IMR-90 (cell line): Measurements from ENCODE around the gene ACSM4. TPM values are rescaled to one million over a fixed set of nuclear protein-coding genes. Genes with fewer than 3 reads are reported as not detected.

Experiments
- ATAC-seq: fragments of 200-7000 bp; cut with Tn5 transposase; 2 replicates; pipeline ENCODE4 v1.9.1; 2020; ENCODE audit warnings: low read depth, mild to moderate bottlenecking, moderate library complexity
- BruUV-seq: library from RNA; stranded (reverse); fragments of 400-500 nt; replicated peaks from 2 replicates; lab custom pipeline; 2021; lab: Mats Ljungman, UMichigan
- CTCF ChIA-PET: fragments of 300-600 bp; formaldehyde crosslinking; extraction: SDS; loops from one replicate; lab custom pipeline; 2021; ENCODE audit warnings: antibody characterized with exemption; lab: Yijun Ruan, JAX
- POLR2A ChIA-PET: fragments of 300-600 bp; sonication (Branson Sonifier 250); formaldehyde crosslinking; loops from one replicate; lab custom pipeline; 2022; ENCODE audit warnings: antibody characterized with exemption; ENCODE audit not compliant: unreplicated experiment; lab: Charles Lee
- DNase-seq: peaks from one replicate; pipeline ENCODE4 v3.0.0; 2013
- H2AFZ ChIP-seq: replicated peaks from 2 replicates; pipeline ENCODE3; 2013; ENCODE audit warnings: low read length, mild to moderate bottlenecking; ENCODE audit not compliant: poor library complexity
- H2AK5ac ChIP-seq: 2 replicates; pipeline ENCODE4 v1.6.1; 2013; ENCODE audit warnings: low read depth, low read length, inconsistent platforms
- H2AK9ac ChIP-seq: replicated peaks from 2 replicates; pipeline ENCODE3; 2013; ENCODE audit warnings: mild to moderate bottlenecking, low read depth, low read length, moderate library complexity; ENCODE audit not compliant: poor library complexity
- H2BK120ac ChIP-seq: 2 replicates; pipeline ENCODE4 v1.6.1; 2013; ENCODE audit warnings: low read depth, low read length, inconsistent platforms
- H2BK15ac ChIP-seq: 3 replicates; pipeline ENCODE4 v1.6.1; 2013; ENCODE audit warnings: low read depth, low read length, inconsistent platforms
- H2BK20ac ChIP-seq: 2 replicates; pipeline ENCODE4 v1.6.1; 2013; ENCODE audit warnings: low read depth, mild to moderate bottlenecking, inconsistent platforms, low read length, moderate library complexity
- H2BK5ac ChIP-seq: 2 replicates; pipeline ENCODE4 v1.6.1; 2013; ENCODE audit warnings: mild to moderate bottlenecking, low read depth, low read length, inconsistent platforms; ENCODE audit not compliant: poor library complexity, severe bottlenecking
- H3K14ac ChIP-seq: replicated peaks from 2 replicates; pipeline ENCODE4 v1.6.1; 2013; ENCODE audit warnings: low read depth, low read length, inconsistent platforms
- H3K18ac ChIP-seq: 2 replicates; pipeline ENCODE4 v1.6.1; 2013; ENCODE audit warnings: low read depth, low read length, control low read depth
- H3K23ac ChIP-seq: 2 replicates; pipeline ENCODE4 v1.6.1; 2013; ENCODE audit warnings: low read depth, low read length, inconsistent platforms
- H3K27ac ChIP-seq: 2 replicates; pipeline ENCODE4 v1.5.1; 2013; ENCODE audit warnings: mild to moderate bottlenecking, control low read depth, low read length; ENCODE audit not compliant: insufficient read depth
- H3K27me3 ChIP-seq: 2 replicates; pipeline ENCODE4 v1.6.1; 2013; ENCODE audit warnings: low read length; ENCODE audit not compliant: control insufficient read depth, insufficient read depth
- H3K36me3 ChIP-seq: 2 replicates; pipeline ENCODE4 v1.6.1; 2013; ENCODE audit warnings: low read length, mixed read lengths; ENCODE audit not compliant: control insufficient read depth, insufficient read depth
- H3K4ac ChIP-seq: 2 replicates; pipeline ENCODE4 v1.6.1; 2013; ENCODE audit warnings: low read depth, low read length, inconsistent platforms
- H3K4me1 ChIP-seq: 2 replicates; pipeline ENCODE4 v1.6.1; 2013; ENCODE audit warnings: low read length, mixed read lengths; ENCODE audit not compliant: control insufficient read depth, insufficient read depth
- H3K4me2 ChIP-seq: 2 replicates; pipeline ENCODE4 v1.6.1; 2013; ENCODE audit warnings: low read depth, mild to moderate bottlenecking, control low read depth, low read length, moderate library complexity
- H3K4me3 ChIP-seq: 2 replicates; pipeline ENCODE4 v1.5.1; 2013; ENCODE audit warnings: low read depth, mild to moderate bottlenecking, control low read depth, low read length, moderate library complexity; ENCODE audit not compliant: insufficient read depth
- H3K56ac ChIP-seq: 2 replicates; pipeline ENCODE4 v1.6.1; 2013; ENCODE audit warnings: low read length, inconsistent platforms; ENCODE audit not compliant: insufficient read depth; ENCODE audit errors: extremely low read depth
- H3K79me1 ChIP-seq, 2 experiments: 2 replicates each; pipeline ENCODE4 v1.6.1; 2013; ENCODE audit warnings: low read length in 2 of 2, inconsistent platforms in 1 of 2, low read depth in 1 of 2
- H3K9ac ChIP-seq: 2 replicates; pipeline ENCODE4 v1.6.1; 2013; ENCODE audit warnings: low read depth, low read length, control low read depth
- H3K9me1 ChIP-seq: 2 replicates; pipeline ENCODE4 v1.6.1; 2013; ENCODE audit warnings: low read length, inconsistent platforms; ENCODE audit not compliant: insufficient read depth
- H3K9me3 ChIP-seq: 2 replicates; pipeline ENCODE4 v1.6.1; 2013; ENCODE audit warnings: low read length; ENCODE audit not compliant: control insufficient read depth, insufficient read depth
- H4K20me1 ChIP-seq: 2 replicates; pipeline ENCODE4 v1.6.1; 2013; ENCODE audit warnings: low read length, inconsistent platforms; ENCODE audit not compliant: insufficient read depth
- H4K5ac ChIP-seq: 2 replicates; pipeline ENCODE4 v1.6.1; 2013; ENCODE audit warnings: mild to moderate bottlenecking, low read depth, low read length, control low read depth
- H4K8ac ChIP-seq, 2 experiments: 2 replicates each; pipeline ENCODE4 v1.6.1; 2013; ENCODE audit warnings: low read depth in 2 of 2, low read length in 2 of 2, control low read depth in 1 of 2, inconsistent platforms in 1 of 2
- H4K91ac ChIP-seq: 2 replicates; pipeline ENCODE4 v1.6.1; 2013; ENCODE audit warnings: low read depth, low read length, inconsistent platforms; ENCODE audit not compliant: insufficient read depth
- BHLHE40 ChIP-seq: fragments of 150-350 bp; IDR thresholded peaks from 2 replicates; pipeline ENCODE4 v1.6.1; 2016; ENCODE audit warnings: mild to moderate bottlenecking, low read depth, low read length
- CEBPB ChIP-seq: IDR thresholded peaks from 2 replicates; pipeline ENCODE4 v1.6.1; 2012; ENCODE audit warnings: low read depth, low read length, improper control_type of control experiment
- CHD1 ChIP-seq: IDR thresholded peaks from 2 replicates; pipeline ENCODE4 v1.6.1; 2012; ENCODE audit warnings: low read depth, low read length, improper control_type of control experiment
- ELK1 ChIP-seq: fragments of 150-350 bp; IDR thresholded peaks from 2 replicates; pipeline ENCODE4 v1.6.1; 2016; ENCODE audit warnings: low read depth, mild to moderate bottlenecking, low read length, moderate library complexity, borderline replicate concordance
- FOS ChIP-seq: fragments of 150-350 bp; IDR thresholded peaks from 2 replicates; pipeline ENCODE4 v1.6.1; 2016; ENCODE audit warnings: low read depth, low read length
- MAFK ChIP-seq: IDR thresholded peaks from 2 replicates; pipeline ENCODE4 v1.6.1; 2012; ENCODE audit warnings: low read depth, low read length, improper control_type of control experiment
- MAZ ChIP-seq: IDR thresholded peaks from 2 replicates; pipeline ENCODE4 v1.6.1; 2012; ENCODE audit warnings: low read depth, mild to moderate bottlenecking, low read length, improper control_type of control experiment, moderate library complexity, borderline replicate concordance
- MXI1 ChIP-seq: IDR thresholded peaks from 2 replicates; pipeline ENCODE4 v1.6.1; 2012; ENCODE audit warnings: low read depth, mild to moderate bottlenecking, low read length, moderate library complexity, borderline replicate concordance
- NFE2L2 ChIP-seq: fragments of 150-350 bp; IDR thresholded peaks from 2 replicates; pipeline ENCODE4 v1.6.1; 2016; ENCODE audit warnings: low read depth, mild to moderate bottlenecking, low read length
- POLR2A ChIP-seq: IDR thresholded peaks from 2 replicates; pipeline ENCODE4 v1.6.1; 2012; ENCODE audit warnings: mild to moderate bottlenecking, low read depth, low read length
- RAD21 ChIP-seq: IDR thresholded peaks from 2 replicates; pipeline ENCODE4 v1.6.1; 2012; ENCODE audit warnings: low read length, improper control_type of control experiment
- RCOR1 ChIP-seq: IDR thresholded peaks from 2 replicates; pipeline ENCODE4 v1.6.1; 2012; ENCODE audit warnings: mild to moderate bottlenecking, low read length, improper control_type of control experiment; ENCODE audit not compliant: insufficient replicate concordance
- RFX5 ChIP-seq: IDR thresholded peaks from 2 replicates; pipeline ENCODE4 v1.8.0; 2012; ENCODE audit warnings: low read depth, mild to moderate bottlenecking, low read length, moderate library complexity
- WGBS, 2 experiments: methylation state at CpG; one replicate each; pipeline versions ENCODE4 v1.1.5 to v1.1.7; 2013; ENCODE audit warnings: missing lambda C conversion rate in 2 of 2; ENCODE audit not compliant: insufficient read length in 1 of 2; ENCODE audit errors: extremely low coverage in 2 of 2; 5-methylcytosine and 5-hydroxymethylcytosine counted together
- dilution Hi-C: fragments of 300-500 bp; cut with HindIII; formaldehyde crosslinking; loops from one replicate; pipeline ENCODE4 v1.14.3; 2018; ENCODE audit warnings: low sequenced_read_pairs; ENCODE audit not compliant: unreplicated experiment
- in situ Hi-C: fragments of 300-500 bp; cut with MboI; formaldehyde crosslinking; loops from 3 replicates; pipeline ENCODE4 v1.14.3; 2019; ENCODE audit warnings: low sequenced_read_pairs, inconsistent platforms, mixed read lengths
- intact Hi-C: fragments of 100-400 bp; cut with micrococcal nuclease; formaldehyde crosslinking; loops from 2 replicates; pipeline ENCODE4 v1.10.0; 2022
- polyA plus RNA-seq, 3 experiments: library from polyadenylated mRNA; depleted of rRNA; stranded (reverse); fragments of >200 nt; gene quantifications; 2 replicates each; pipeline ENCODE4 v1.2.3, GENCODE V29; 2012; ENCODE audit warnings: low replicate concordance in 1 of 3
- total RNA-seq: library from RNA; depleted of rRNA; stranded (reverse); fragments of >200 nt; gene quantifications from 2 replicates; pipeline ENCODE4 v1.2.3, GENCODE V29; 2012
- TF ChIP-seq, protein P1 (sequence below): conservative IDR thresholded peaks from 2 replicates; pipeline ENCODE4 v1.5.1; 2012; ENCODE audit warnings: mild to moderate bottlenecking, low read depth, low read length, improper control_type of control experiment

ACSM4 gene
- total and polyA plus RNA-seq, 2 of the 4 experiments (the other 2 are of a cell fraction) = not detected

GRCh38 chr12:7327918-7328317 is 24.0 kb downstream of the ACSM4 start:
- ChIA-PET POLR2A (no interaction called here), CTCF (no interaction called here)
- H3K79me1 ChIP-seq = no peaks in the 10 kb centered on the region
- no peak overlapping the region for H3K27ac ChIP-seq
- no peak overlapping the region for H4K91ac ChIP-seq
- no peak overlapping the region for H2BK120ac ChIP-seq
- DNase-seq = no peak
- H2AFZ ChIP-seq = no peak overlapping the region
- intact Hi-C loops = no loop called here
- no peak overlapping the region for H2BK20ac ChIP-seq
- H3K18ac ChIP-seq = no peak overlapping the region
- TF ChIP-seq RAD21 = no peak
- TF ChIP-seq ELK1 = no peak
- TF ChIP-seq NFE2L2 = no peak
- TF ChIP-seq, protein P1, sequence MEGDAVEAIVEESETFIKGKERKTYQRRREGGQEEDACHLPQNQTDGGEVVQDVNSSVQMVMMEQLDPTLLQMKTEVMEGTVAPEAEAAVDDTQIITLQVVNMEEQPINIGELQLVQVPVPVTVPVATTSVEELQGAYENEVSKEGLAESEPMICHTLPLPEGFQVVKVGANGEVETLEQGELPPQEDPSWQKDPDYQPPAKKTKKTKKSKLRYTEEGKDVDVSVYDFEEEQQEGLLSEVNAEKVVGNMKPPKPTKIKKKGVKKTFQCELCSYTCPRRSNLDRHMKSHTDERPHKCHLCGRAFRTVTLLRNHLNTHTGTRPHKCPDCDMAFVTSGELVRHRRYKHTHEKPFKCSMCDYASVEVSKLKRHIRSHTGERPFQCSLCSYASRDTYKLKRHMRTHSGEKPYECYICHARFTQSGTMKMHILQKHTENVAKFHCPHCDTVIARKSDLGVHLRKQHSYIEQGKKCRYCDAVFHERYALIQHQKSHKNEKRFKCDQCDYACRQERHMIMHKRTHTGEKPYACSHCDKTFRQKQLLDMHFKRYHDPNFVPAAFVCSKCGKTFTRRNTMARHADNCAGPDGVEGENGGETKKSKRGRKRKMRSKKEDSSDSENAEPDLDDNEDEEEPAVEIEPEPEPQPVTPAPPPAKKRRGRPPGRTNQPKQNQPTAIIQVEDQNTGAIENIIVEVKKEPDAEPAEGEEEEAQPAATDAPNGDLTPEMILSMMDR = no peak
- no peak for TF ChIP-seq FOS
- TF ChIP-seq CEBPB = no peak
- TF ChIP-seq CHD1 = no peak
- TF ChIP-seq MAFK = no peak
- TF ChIP-seq RCOR1 = no peak
- TF ChIP-seq MAZ = no peak
- no peak for TF ChIP-seq POLR2A
- no peak for TF ChIP-seq BHLHE40
- no peak for TF ChIP-seq RFX5
- no peak for TF ChIP-seq MXI1
- dilution Hi-C loops = no loop called here
- no peak overlapping the region for H3K4ac ChIP-seq
- no peak overlapping the region for H4K8ac ChIP-seq
- H2BK5ac ChIP-seq = no peak overlapping the region
- no TSS peak for BruUV-seq
- H3K14ac ChIP-seq = no peak overlapping the region
- H2BK15ac ChIP-seq = no peak overlapping the region
- H3K4me1 ChIP-seq = no peaks in the 10 kb centered on the region
- no peaks in the 10 kb centered on the region for H3K9me1 ChIP-seq
- no peaks in the 10 kb centered on the region for H4K20me1 ChIP-seq
- in situ Hi-C loops = no loop called here
- no peak overlapping the region for H4K5ac ChIP-seq
- no peak overlapping the region for H3K23ac ChIP-seq
- H3K9ac ChIP-seq = no peak overlapping the region
- H3K27me3 ChIP-seq = no peaks in the 10 kb centered on the region
- no peak overlapping the region for H3K4me3 ChIP-seq
- no peak overlapping the region for H3K4me2 ChIP-seq
- no CpG with 5 or more reads among the region's 7 CpGs for WGBS, 2 experiments
- ATAC-seq = no peak
- no peak overlapping the region for H2AK9ac ChIP-seq
- H3K36me3 ChIP-seq = no peaks in the 10 kb centered on the region
- H2AK5ac ChIP-seq = no peak overlapping the region
- no peaks in the 10 kb centered on the region for H3K9me3 ChIP-seq
- no peak overlapping the region for H3K56ac ChIP-seq
